ENCODE data around the gene KRT33B. TPM values are rescaled to one million over a fixed set of nuclear protein-coding genes. Genes with fewer than 3 reads are reported as not detected.
A peak's percentile ranks its signal among the peaks of the same experiment; 100 is the strongest.

The KRT33B gene
- not detected for polyA plus RNA-seq (2013)

DNA sequence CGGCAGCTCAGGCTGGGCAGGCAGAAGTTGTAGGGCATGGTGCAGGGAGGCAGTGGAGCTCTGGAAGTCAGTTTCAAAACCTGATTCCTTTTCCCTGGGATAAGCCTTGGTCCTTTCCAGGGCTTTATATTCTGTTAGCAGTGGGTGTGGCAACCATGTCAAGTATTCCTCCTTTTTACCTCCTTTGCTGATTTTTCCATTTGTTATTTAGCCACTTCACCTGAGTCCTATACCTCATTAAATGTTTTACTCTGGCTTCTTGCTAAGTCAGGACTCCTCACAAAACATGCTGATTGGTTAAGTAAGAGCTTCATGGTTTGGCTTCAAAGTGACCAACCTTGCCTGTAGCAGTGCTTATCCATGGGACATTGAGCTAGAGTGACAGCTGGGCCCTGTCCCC, at the start of gene KRT33B:
TSS of gene KRT33B (minus strand) at position 101 of the 400 bp plus-strand sequence. CDS start at position 38, 63 bp downstream.
- H3K4me3 ChIP-seq (ENCODE audit: control insufficient read depth in 1 of 7, extremely low read depth in 1 of 7, insufficient read depth in 4 of 7, low read depth in 2 of 7, low read length in 6 of 7), result no peak within 1 kb of the TSS
- ChIA-PET CTCF (no interaction called here), POLR2A (no interaction called here)
- no peak for DNase-seq
- H3K27ac ChIP-seq (ENCODE audit: insufficient read depth in 1 of 2, low read depth in 1 of 2, low read length in 2 of 2, poor library complexity in 1 of 2, severe bottlenecking in 2 of 2), result no peak within 1 kb of the TSS
- H3K27me3 ChIP-seq (replicated peaks in 2 of 5; ENCODE audit: control insufficient read depth in 4 of 5, insufficient read depth in 5 of 5, low read length in 4 of 5), result peaks cover 0 to 8% (median 3%) of the 10 kb centered on the region in 5 experiments
- 100% methylated on average over 1 of the region's 1 CpG for WGBS (ENCODE audit: insufficient coverage)
- H3K36me3 ChIP-seq (ENCODE audit: control insufficient read depth in 4 of 4, insufficient read depth in 4 of 4, low read length in 3 of 4), result no peaks in the 10 kb centered on the region
- H3K4me1 ChIP-seq (ENCODE audit: control extremely low read depth in 1 of 4, control insufficient read depth in 4 of 4, insufficient read depth in 4 of 4, low read length in 3 of 4), result no peaks in the 10 kb centered on the region
- H3K9me3 ChIP-seq (ENCODE audit: control extremely low read depth in 1 of 5, control insufficient read depth in 4 of 5, insufficient read depth in 2 of 5, low read depth in 1 of 5, low read length in 4 of 5), result peaks cover 0 to 3% (median 0%) of the 10 kb centered on the region in 5 experiments

DNA sequence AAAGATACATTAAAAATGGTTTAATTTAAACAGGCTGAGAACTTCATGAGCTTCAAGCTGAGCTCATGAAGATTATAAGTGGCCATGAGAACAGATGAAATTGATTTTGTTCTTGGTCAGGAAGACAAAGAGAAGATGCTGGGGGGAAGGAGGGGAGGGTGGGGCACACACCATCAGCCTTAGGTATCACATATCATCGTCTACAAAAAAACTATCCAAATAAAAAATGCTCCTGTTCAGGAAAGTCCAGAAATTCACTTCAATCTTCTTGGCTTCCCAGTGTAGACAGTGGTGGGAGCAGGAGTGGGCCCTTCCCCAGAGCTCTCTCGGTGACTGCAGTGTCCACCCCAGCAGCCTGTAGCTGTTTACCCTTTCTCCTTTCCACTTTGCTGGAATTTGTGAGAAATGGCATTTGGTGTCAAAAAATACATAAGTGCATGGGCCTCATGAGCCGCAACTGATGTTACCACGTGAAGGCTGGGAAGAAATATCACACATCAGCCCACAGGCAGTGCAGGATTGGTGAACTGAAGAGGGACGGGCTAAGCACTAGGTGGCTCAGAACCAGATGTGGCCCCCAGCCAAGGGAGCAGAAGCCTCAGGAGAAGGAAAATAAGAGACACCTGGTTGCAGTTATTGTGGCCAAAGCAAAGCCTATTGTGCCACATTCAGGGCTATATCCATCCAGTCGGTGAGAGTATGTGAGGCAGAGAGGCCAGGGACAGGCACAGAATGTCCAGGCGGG, 48.7 kb upstream of the KRT33B start:
- CTCF ChIA-PET, result interaction anchor here (1.7 kb wide), 1 partner anchor 562 kb away, joined by 3 read pairs; no protein-coding TSS in a partner anchor
- DNase-seq, result no peak
- no peak overlapping the region for H3K4me3 ChIP-seq (ENCODE audit: control insufficient read depth in 1 of 7, extremely low read depth in 1 of 7, insufficient read depth in 4 of 7, low read depth in 2 of 7, low read length in 6 of 7)
- peaks cover 0 to 4% (median 0%) of the 10 kb centered on the region in 5 experiments for H3K27me3 ChIP-seq (replicated peaks in 2 of 5; ENCODE audit: control insufficient read depth in 4 of 5, insufficient read depth in 5 of 5, low read length in 4 of 5)
- H3K27ac ChIP-seq (ENCODE audit: insufficient read depth in 1 of 2, low read depth in 1 of 2, low read length in 2 of 2, poor library complexity in 1 of 2, severe bottlenecking in 2 of 2), result no peak overlapping the region
- H3K4me1 ChIP-seq (ENCODE audit: control extremely low read depth in 1 of 4, control insufficient read depth in 4 of 4, insufficient read depth in 4 of 4, low read length in 3 of 4), result no peaks in the 10 kb centered on the region
- H3K9me3 ChIP-seq (ENCODE audit: control extremely low read depth in 1 of 5, control insufficient read depth in 4 of 5, insufficient read depth in 2 of 5, low read depth in 1 of 5, low read length in 4 of 5), result no peaks in the 10 kb centered on the region
- POLR2A ChIA-PET, result no interaction called here
- WGBS (ENCODE audit: insufficient coverage), result 84% methylated on average over 5 of the region's 7 CpGs
- H3K36me3 ChIP-seq (ENCODE audit: control insufficient read depth in 4 of 4, insufficient read depth in 4 of 4, low read length in 3 of 4), result no peaks in the 10 kb centered on the region

DNA sequence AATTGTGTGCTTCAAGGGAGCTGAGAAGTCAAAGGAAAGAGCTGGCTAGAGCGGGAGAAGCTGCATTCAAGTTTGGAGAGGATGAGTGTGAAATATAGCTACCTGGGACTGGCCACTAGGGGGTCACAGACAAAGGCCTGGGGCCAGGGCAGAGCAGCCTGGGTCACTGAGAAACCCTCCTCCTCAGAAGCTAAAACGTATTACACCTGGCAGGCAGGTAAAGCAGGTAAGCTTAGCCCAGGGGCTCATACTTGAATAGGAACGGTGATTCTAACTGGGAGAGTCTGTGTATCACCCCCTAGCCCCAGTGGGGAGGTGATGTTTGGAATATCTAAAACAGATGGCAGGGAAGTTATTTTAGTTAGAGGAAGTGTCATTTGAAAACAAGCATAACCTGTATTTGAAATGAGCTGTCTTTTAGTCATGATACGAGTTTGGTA, 48.0 kb upstream of the KRT33B start:
- no peaks in the 10 kb centered on the region for H3K9me3 ChIP-seq (ENCODE audit: control extremely low read depth in 1 of 5, control insufficient read depth in 4 of 5, insufficient read depth in 2 of 5, low read depth in 1 of 5, low read length in 4 of 5)
- ChIA-PET POLR2A (no interaction called here), CTCF (interaction anchor here (1.7 kb wide), 1 partner anchor 561 kb away, joined by 3 read pairs; no protein-coding TSS in a partner anchor)
- DNase-seq, result peak in 2 of 3 donors; percentile 13 to 20
- no peaks in the 10 kb centered on the region for H3K4me1 ChIP-seq (ENCODE audit: control extremely low read depth in 1 of 4, control insufficient read depth in 4 of 4, insufficient read depth in 4 of 4, low read length in 3 of 4)
- no peaks in the 10 kb centered on the region for H3K36me3 ChIP-seq (ENCODE audit: control insufficient read depth in 4 of 4, insufficient read depth in 4 of 4, low read length in 3 of 4)
- WGBS (ENCODE audit: insufficient coverage), result 81% methylated on average over 2 of the region's 4 CpGs
- H3K27ac ChIP-seq (ENCODE audit: insufficient read depth in 1 of 2, low read depth in 1 of 2, low read length in 2 of 2, poor library complexity in 1 of 2, severe bottlenecking in 2 of 2), result no peak overlapping the region
- H3K4me3 ChIP-seq (ENCODE audit: control insufficient read depth in 1 of 7, extremely low read depth in 1 of 7, insufficient read depth in 4 of 7, low read depth in 2 of 7, low read length in 6 of 7), result no peak overlapping the region
- H3K27me3 ChIP-seq (replicated peaks in 2 of 5; ENCODE audit: control insufficient read depth in 4 of 5, insufficient read depth in 5 of 5, low read length in 4 of 5), result peaks cover 0 to 7% (median 0%) of the 10 kb centered on the region in 5 experiments

DNA sequence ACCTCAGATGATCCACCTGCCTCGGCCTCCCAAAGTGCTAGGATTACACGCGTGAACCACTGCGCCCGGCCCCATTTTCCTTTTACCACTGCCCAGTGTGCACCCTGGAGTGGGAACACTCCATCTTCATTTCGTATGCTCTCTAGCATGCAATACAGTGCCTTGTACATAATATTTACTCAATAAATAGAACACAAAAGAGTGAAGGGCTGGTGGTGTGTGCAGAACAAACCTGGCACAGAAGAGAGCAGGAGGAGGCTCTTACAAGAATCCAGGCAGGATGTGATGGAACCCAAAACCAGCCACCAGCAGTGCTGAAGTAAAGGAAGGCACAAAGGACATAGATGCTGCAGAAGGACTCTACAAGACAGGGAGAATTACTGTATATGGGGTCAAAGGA, 47.5 kb upstream of the KRT33B start:
- Histone ChIP-seq H3K27me3 (replicated peaks in 2 of 5; ENCODE audit: control insufficient read depth in 4 of 5, insufficient read depth in 5 of 5, low read length in 4 of 5) (peaks cover 0 to 7% (median 0%) of the 10 kb centered on the region in 5 experiments), H3K27ac (ENCODE audit: insufficient read depth in 1 of 2, low read depth in 1 of 2, low read length in 2 of 2, poor library complexity in 1 of 2, severe bottlenecking in 2 of 2) (no peak overlapping the region), H3K9me3 (ENCODE audit: control extremely low read depth in 1 of 5, control insufficient read depth in 4 of 5, insufficient read depth in 2 of 5, low read depth in 1 of 5, low read length in 4 of 5) (no peaks in the 10 kb centered on the region), H3K4me3 (ENCODE audit: control insufficient read depth in 1 of 7, extremely low read depth in 1 of 7, insufficient read depth in 4 of 7, low read depth in 2 of 7, low read length in 6 of 7) (no peak overlapping the region), H3K36me3 (ENCODE audit: control insufficient read depth in 4 of 4, insufficient read depth in 4 of 4, low read length in 3 of 4) (no peaks in the 10 kb centered on the region), H3K4me1 (ENCODE audit: control extremely low read depth in 1 of 4, control insufficient read depth in 4 of 4, insufficient read depth in 4 of 4, low read length in 3 of 4) (no peaks in the 10 kb centered on the region)
- ChIA-PET POLR2A (no interaction called here), CTCF (interaction anchor here (1.7 kb wide), 1 partner anchor 561 kb away, joined by 3 read pairs; no protein-coding TSS in a partner anchor)
- DNase-seq, result no peak
- 100% methylated on average over 5 of the region's 6 CpGs for WGBS (ENCODE audit: insufficient coverage)

DNA sequence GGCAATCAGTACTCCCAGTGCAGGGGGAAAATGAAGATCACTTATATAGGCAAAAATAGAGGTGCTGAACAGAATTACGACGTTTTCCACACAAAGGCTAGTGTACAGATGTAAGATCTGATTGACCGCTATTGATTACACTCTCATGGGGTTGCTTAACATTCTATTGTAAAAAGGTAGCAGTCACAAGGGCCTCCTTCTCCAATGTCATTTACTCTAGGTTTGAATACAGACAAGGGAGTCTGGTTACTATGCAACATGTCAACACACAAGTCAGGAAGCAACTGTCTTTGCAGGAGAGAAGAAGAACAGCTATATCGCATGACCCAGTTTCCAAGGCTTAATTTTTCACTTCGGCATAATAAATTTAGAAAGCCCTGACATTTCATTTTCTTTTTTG, 46.9 kb upstream of the KRT33B start:
- no peak overlapping the region for H3K4me3 ChIP-seq (ENCODE audit: control insufficient read depth in 1 of 7, extremely low read depth in 1 of 7, insufficient read depth in 4 of 7, low read depth in 2 of 7, low read length in 6 of 7)
- no peaks in the 10 kb centered on the region for H3K4me1 ChIP-seq (ENCODE audit: control extremely low read depth in 1 of 4, control insufficient read depth in 4 of 4, insufficient read depth in 4 of 4, low read length in 3 of 4)
- peaks cover 0 to 8% (median 0%) of the 10 kb centered on the region in 5 experiments for H3K27me3 ChIP-seq (replicated peaks in 2 of 5; ENCODE audit: control insufficient read depth in 4 of 5, insufficient read depth in 5 of 5, low read length in 4 of 5)
- WGBS (ENCODE audit: insufficient coverage), result 92% methylated on average over 4 of the region's 5 CpGs
- CTCF ChIA-PET, result interaction anchor here (1.7 kb wide), 1 partner anchor 560 kb away, joined by 3 read pairs; no protein-coding TSS in a partner anchor
- DNase-seq, result peak in 1 of 3 donors; percentile 3
- POLR2A ChIA-PET, result no interaction called here
- no peaks in the 10 kb centered on the region for H3K9me3 ChIP-seq (ENCODE audit: control extremely low read depth in 1 of 5, control insufficient read depth in 4 of 5, insufficient read depth in 2 of 5, low read depth in 1 of 5, low read length in 4 of 5)
- H3K36me3 ChIP-seq (ENCODE audit: control insufficient read depth in 4 of 4, insufficient read depth in 4 of 4, low read length in 3 of 4), result no peaks in the 10 kb centered on the region
- no peak overlapping the region for H3K27ac ChIP-seq (ENCODE audit: insufficient read depth in 1 of 2, low read depth in 1 of 2, low read length in 2 of 2, poor library complexity in 1 of 2, severe bottlenecking in 2 of 2)

DNA sequence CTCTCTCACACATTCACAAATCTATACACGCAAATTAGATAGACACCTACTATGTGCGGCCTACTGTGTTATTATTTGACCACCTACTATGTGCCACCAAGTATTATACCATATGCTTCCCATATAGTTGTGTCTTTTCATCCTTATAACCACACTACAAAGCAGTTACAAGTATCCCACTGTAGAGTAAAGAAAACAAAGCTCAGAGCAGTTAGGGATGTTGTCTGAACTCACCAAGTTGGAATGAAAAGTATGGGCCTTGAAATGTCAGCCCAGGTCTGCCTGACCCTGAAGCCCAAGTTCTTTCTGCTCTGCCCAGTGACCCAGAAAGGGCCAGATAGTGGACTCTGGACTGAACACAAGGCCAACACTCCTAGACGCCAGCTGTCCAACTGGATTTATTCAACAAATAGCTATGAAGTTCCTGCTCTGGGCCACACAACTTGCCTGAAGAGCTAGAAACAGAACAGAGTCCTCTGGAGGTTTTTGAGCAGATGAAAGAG, 46.3 kb upstream of the KRT33B start:
- no peak overlapping the region for H3K27ac ChIP-seq (ENCODE audit: insufficient read depth in 1 of 2, low read depth in 1 of 2, low read length in 2 of 2, poor library complexity in 1 of 2, severe bottlenecking in 2 of 2)
- no peaks in the 10 kb centered on the region for H3K36me3 ChIP-seq (ENCODE audit: control insufficient read depth in 4 of 4, insufficient read depth in 4 of 4, low read length in 3 of 4)
- WGBS (ENCODE audit: insufficient coverage), result 75% methylated on average over 2 of the region's 3 CpGs
- H3K4me1 ChIP-seq (ENCODE audit: control extremely low read depth in 1 of 4, control insufficient read depth in 4 of 4, insufficient read depth in 4 of 4, low read length in 3 of 4), result no peaks in the 10 kb centered on the region
- peaks cover 0 to 12% (median 0%) of the 10 kb centered on the region in 5 experiments for H3K27me3 ChIP-seq (replicated peaks in 2 of 5; ENCODE audit: control insufficient read depth in 4 of 5, insufficient read depth in 5 of 5, low read length in 4 of 5)
- POLR2A ChIA-PET, result no interaction called here
- H3K4me3 ChIP-seq (ENCODE audit: control insufficient read depth in 1 of 7, extremely low read depth in 1 of 7, insufficient read depth in 4 of 7, low read depth in 2 of 7, low read length in 6 of 7), result no peak overlapping the region
- no peak for DNase-seq
- CTCF ChIA-PET, result no interaction called here
- H3K9me3 ChIP-seq (ENCODE audit: control extremely low read depth in 1 of 5, control insufficient read depth in 4 of 5, insufficient read depth in 2 of 5, low read depth in 1 of 5, low read length in 4 of 5), result no peaks in the 10 kb centered on the region

DNA sequence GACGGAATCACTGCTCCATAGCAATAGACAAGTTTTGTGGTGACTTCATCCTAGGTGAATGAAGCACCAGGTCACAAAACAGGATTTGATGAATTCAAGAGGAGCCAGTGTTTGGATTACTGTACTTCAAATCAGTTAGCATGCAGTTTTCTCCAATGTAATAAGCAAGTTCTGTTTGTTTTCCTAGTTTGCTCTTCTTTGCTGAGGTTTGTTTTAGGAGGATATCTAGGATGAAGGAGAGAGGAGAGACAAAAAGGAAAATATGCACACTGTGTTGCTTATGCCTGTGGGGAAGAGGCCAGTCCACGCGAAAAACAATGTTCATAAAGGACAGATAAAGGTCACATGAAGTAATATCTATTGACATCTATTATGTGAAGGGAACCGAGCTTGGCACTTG, 45.8 kb upstream of the KRT33B start:
- 85% methylated on average over 1 of the region's 4 CpGs for WGBS (ENCODE audit: insufficient coverage)
- no peak for DNase-seq
- ChIA-PET POLR2A (no interaction called here), CTCF (no interaction called here)
- no peaks in the 10 kb centered on the region for H3K9me3 ChIP-seq (ENCODE audit: control extremely low read depth in 1 of 5, control insufficient read depth in 4 of 5, insufficient read depth in 2 of 5, low read depth in 1 of 5, low read length in 4 of 5)
- peaks cover 0 to 12% (median 0%) of the 10 kb centered on the region in 5 experiments for H3K27me3 ChIP-seq (replicated peaks in 2 of 5; ENCODE audit: control insufficient read depth in 4 of 5, insufficient read depth in 5 of 5, low read length in 4 of 5)
- no peaks in the 10 kb centered on the region for H3K4me1 ChIP-seq (ENCODE audit: control extremely low read depth in 1 of 4, control insufficient read depth in 4 of 4, insufficient read depth in 4 of 4, low read length in 3 of 4)
- H3K4me3 ChIP-seq (ENCODE audit: control insufficient read depth in 1 of 7, extremely low read depth in 1 of 7, insufficient read depth in 4 of 7, low read depth in 2 of 7, low read length in 6 of 7), result no peak overlapping the region
- no peak overlapping the region for H3K27ac ChIP-seq (ENCODE audit: insufficient read depth in 1 of 2, low read depth in 1 of 2, low read length in 2 of 2, poor library complexity in 1 of 2, severe bottlenecking in 2 of 2)
- no peaks in the 10 kb centered on the region for H3K36me3 ChIP-seq (ENCODE audit: control insufficient read depth in 4 of 4, insufficient read depth in 4 of 4, low read length in 3 of 4)
